Keratinocyte (primary cell): ENCODE results near the gene FBN2. TPM values are rescaled to one million over a fixed set of nuclear protein-coding genes. Genes with fewer than 3 reads are reported as not detected.

ENCODE experiments used
- DNase-seq: peaks from one replicate; pipeline ENCODE4 v3.0.0-alpha.2; 2011; ENCODE audit warnings: low read depth, missing footprints, low spot score
- FAIRE-seq: peaks from 2 replicates; lab custom pipeline; 2011; peaks lifted over from hg19 to GRCh38; lab: Jason Lieb, UNC
- H2AFZ ChIP-seq: 2 replicates; pipeline ENCODE4 v1.6.0; 2012; ENCODE audit warnings: low read length, control low read depth, inconsistent platforms; ENCODE audit not compliant: control insufficient read depth
- H3K27ac ChIP-seq: 2 replicates; pipeline ENCODE4 v1.5.1; 2011; ENCODE audit warnings: low read length; ENCODE audit not compliant: control insufficient read depth, insufficient read depth
- H3K27me3 ChIP-seq: 3 replicates; pipeline ENCODE4 v1.6.0; 2011; ENCODE audit warnings: low read length; ENCODE audit not compliant: control insufficient read depth, insufficient read depth; ENCODE audit errors: extremely low read depth
- H3K36me3 ChIP-seq, 2 experiments: 2 replicates in 1 of 2; 3 replicates in 1 of 2; pipeline ENCODE4 v1.5.1; 2011; ENCODE audit warnings: low read length in 2 of 2, mild to moderate bottlenecking in 1 of 2; ENCODE audit not compliant: control insufficient read depth in 2 of 2, insufficient read depth in 2 of 2; ENCODE audit errors: extremely low read depth in 1 of 2
- H3K4me1 ChIP-seq: 3 replicates; pipeline ENCODE4 v1.5.1; 2011; ENCODE audit warnings: low read length; ENCODE audit not compliant: control insufficient read depth, insufficient read depth; ENCODE audit errors: extremely low read depth
- H3K4me2 ChIP-seq: 3 replicates; pipeline ENCODE4 v1.6.0; 2011; ENCODE audit warnings: low read depth, low read length; ENCODE audit not compliant: control insufficient read depth, insufficient read depth; ENCODE audit errors: extremely low read depth
- H3K4me3 ChIP-seq, 3 experiments: fragments of 200-600 bp in 1 of 3; sonication (generic) in 1 of 3; 2 replicates in 2 of 3; 3 replicates in 1 of 3; pipeline ENCODE4 v1.5.1; 2011 to 2016; ENCODE audit warnings: low read length in 3 of 3, mild to moderate bottlenecking in 3 of 3, control low read depth in 2 of 3, inconsistent platforms in 1 of 3, low read depth in 1 of 3, mixed read lengths in 1 of 3, mixed run types in 1 of 3, moderate library complexity in 1 of 3; ENCODE audit not compliant: control insufficient read depth in 2 of 3, insufficient read depth in 2 of 3; ENCODE audit errors: extremely low read depth in 1 of 3
- H3K79me2 ChIP-seq: 2 replicates; pipeline ENCODE4 v1.6.0; 2012; ENCODE audit warnings: low read length; ENCODE audit not compliant: control insufficient read depth, insufficient read depth
- H3K9ac ChIP-seq: 3 replicates; pipeline ENCODE4 v1.6.0; 2011; ENCODE audit warnings: low read length; ENCODE audit not compliant: control insufficient read depth, insufficient read depth; ENCODE audit errors: extremely low read depth
- H3K9me1 ChIP-seq: 3 replicates; pipeline ENCODE4 v1.6.0; 2011; ENCODE audit warnings: low read length; ENCODE audit not compliant: control insufficient read depth, insufficient read depth; ENCODE audit errors: extremely low read depth
- H3K9me3 ChIP-seq: 2 replicates; pipeline ENCODE4 v1.5.1; 2012; ENCODE audit warnings: low read depth, low read length; ENCODE audit not compliant: control insufficient read depth
- H4K20me1 ChIP-seq: 3 replicates; pipeline ENCODE4 v1.6.0; 2011; ENCODE audit warnings: low read length; ENCODE audit not compliant: control insufficient read depth, insufficient read depth; ENCODE audit errors: extremely low read depth
- EZH2 ChIP-seq: IDR thresholded peaks from one replicate; pipeline ENCODE4 v1.6.1; 2012; ENCODE audit warnings: inconsistent platforms, mild to moderate bottlenecking, low read length, moderate library complexity
- dilution Hi-C: fragments of 300-500 bp; cut with MboI; formaldehyde crosslinking; loops from one replicate; pipeline ENCODE4 v1.7.0; 2020; ENCODE audit warnings: low sequenced_read_pairs; ENCODE audit not compliant: extremely low pct_ligation_motif_present
- polyA plus RNA-seq, 5 experiments: library from polyadenylated mRNA; depleted of rRNA in 3 of 5; stranded (reverse) in 3 of 5; stranded (forward) in 1 of 5; unstranded in 1 of 5; fragments of >200 nt; gene quantifications; 1 replicate in 1 of 5; 2 replicates in 3 of 5; 3 replicates in 1 of 5; pipeline versions ENCODE4 v1.2.1 to v1.2.3, GENCODE V29; 2011 to 2012; ENCODE audit warnings: missing spikeins in 2 of 5, low read depth in 1 of 5, low replicate concordance in 1 of 5
- TF ChIP-seq, protein P1 (sequence below), 3 experiments: IDR thresholded peaks in 1 of 3; conservative IDR thresholded peaks in 1 of 3; optimal IDR thresholded peaks in 1 of 3; 2 replicates in 2 of 3; 3 replicates in 1 of 3; pipeline versions ENCODE3 to v1.5.1; 2011; ENCODE audit warnings: low read length in 3 of 3, mild to moderate bottlenecking in 3 of 3, moderate library complexity in 2 of 3, control low read depth in 1 of 3, inconsistent platforms in 1 of 3; ENCODE audit not compliant: insufficient read depth in 2 of 3; ENCODE audit errors: extremely low read depth in 1 of 3

The FBN2 gene
- polyA plus RNA-seq, 1 donor (not counting 4 experiments of a cell fraction or from before 2014, with no cell fraction given): 30.1 TPM

DNA sequence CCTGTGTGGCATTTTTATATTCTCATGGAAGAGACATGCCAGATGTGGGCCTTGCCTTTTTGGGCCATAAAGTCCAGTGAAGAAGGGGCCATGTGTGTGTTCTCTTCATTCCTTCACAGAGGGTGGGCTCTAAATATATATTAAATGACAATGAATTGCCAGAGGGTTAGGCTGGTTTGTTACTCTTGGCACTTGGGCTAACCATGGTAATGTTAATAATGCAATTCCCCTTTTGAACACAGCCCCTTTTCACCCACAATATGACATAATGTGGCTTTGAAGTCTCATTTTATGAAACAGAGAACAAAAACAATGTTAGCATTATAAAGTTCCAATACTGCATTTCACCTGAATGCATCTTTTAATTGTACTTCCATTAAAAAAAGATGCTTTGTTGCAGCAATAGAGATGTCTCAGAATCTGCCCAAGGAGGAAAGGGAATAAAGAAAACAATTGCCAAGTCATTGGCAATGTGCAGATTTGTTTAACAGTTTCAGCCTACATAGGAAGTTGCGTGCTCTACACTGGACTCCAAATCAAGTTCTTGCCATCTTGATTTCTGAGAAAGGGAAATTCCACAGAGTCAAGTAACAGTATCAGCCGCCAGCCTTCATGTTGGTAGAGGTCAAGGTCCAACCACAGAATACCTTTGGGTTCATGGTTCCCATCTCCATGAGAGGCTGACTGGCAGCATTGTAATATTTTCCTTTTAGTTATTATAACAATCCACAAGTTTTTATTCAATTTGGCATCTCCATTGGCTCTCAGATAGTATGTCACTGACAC, 312.6 kb downstream of the FBN2 start:
- H2AFZ ChIP-seq: no peak overlapping the region
- no peak for DNase-seq
- H3K27ac ChIP-seq: no peak overlapping the region

DNA sequence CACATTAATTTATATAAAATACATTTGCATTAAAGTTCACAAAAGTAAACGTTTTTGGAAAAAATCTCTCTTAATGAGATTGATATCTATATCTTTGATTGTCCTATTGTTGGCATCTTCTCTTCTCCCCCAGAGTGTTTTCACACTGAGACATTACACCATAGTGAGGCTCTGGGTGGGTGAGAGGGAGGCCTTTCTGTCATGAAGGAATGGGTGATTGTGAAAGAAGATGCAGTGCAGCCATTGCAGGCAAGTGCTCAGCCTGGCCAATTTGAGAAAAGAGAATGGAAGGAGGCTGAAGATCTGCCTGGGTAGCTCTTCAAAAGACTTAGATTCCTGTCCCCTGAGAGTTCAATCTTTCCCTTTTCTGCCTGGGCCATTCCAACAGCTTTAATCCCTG, 313.7 kb downstream of the FBN2 start:
- no peak for DNase-seq

More for the DNA sequence above, 312.6 kb downstream of the FBN2 start:
- Histone ChIP-seq H3K9ac (no peak overlapping the region), H4K20me1 (no peaks in the 10 kb centered on the region), H3K9me1 (no peaks in the 10 kb centered on the region), H3K79me2 (no peaks in the 10 kb centered on the region), H3K27me3 (no peaks in the 10 kb centered on the region), H3K4me2 (no peak overlapping the region), H3K4me1 (peaks cover 9% of the 10 kb centered on the region), H3K36me3 (no peaks in the 10 kb centered on the region), H3K9me3 (no peaks in the 10 kb centered on the region), H3K4me3 (no peak overlapping the region)
- dilution Hi-C loops: no loop called here
- FAIRE-seq: no peak
- TF ChIP-seq, protein P1, sequence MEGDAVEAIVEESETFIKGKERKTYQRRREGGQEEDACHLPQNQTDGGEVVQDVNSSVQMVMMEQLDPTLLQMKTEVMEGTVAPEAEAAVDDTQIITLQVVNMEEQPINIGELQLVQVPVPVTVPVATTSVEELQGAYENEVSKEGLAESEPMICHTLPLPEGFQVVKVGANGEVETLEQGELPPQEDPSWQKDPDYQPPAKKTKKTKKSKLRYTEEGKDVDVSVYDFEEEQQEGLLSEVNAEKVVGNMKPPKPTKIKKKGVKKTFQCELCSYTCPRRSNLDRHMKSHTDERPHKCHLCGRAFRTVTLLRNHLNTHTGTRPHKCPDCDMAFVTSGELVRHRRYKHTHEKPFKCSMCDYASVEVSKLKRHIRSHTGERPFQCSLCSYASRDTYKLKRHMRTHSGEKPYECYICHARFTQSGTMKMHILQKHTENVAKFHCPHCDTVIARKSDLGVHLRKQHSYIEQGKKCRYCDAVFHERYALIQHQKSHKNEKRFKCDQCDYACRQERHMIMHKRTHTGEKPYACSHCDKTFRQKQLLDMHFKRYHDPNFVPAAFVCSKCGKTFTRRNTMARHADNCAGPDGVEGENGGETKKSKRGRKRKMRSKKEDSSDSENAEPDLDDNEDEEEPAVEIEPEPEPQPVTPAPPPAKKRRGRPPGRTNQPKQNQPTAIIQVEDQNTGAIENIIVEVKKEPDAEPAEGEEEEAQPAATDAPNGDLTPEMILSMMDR (optimal IDR thresholded peaks at IDR 0.05 in 1 of 3, IDR thresholded peaks at IDR 0.05 in 1 of 3, conservative IDR thresholded peaks at IDR 0.05 in 1 of 3; ENCODE audit: extremely low read depth in 1 of 3, insufficient read depth in 2 of 3, low read length in 3 of 3): no peak

More for the DNA sequence above, 313.7 kb downstream of the FBN2 start:
- H4K20me1 ChIP-seq: no peaks in the 10 kb centered on the region
- TF ChIP-seq, protein P1 (optimal IDR thresholded peaks at IDR 0.05 in 1 of 3, IDR thresholded peaks at IDR 0.05 in 1 of 3, conservative IDR thresholded peaks at IDR 0.05 in 1 of 3; ENCODE audit: extremely low read depth in 1 of 3, insufficient read depth in 2 of 3, low read length in 3 of 3): no peak
- no peak for TF ChIP-seq EZH2
- no peak overlapping the region for H3K4me3 ChIP-seq
- H3K27ac ChIP-seq: no peak overlapping the region
- FAIRE-seq: no peak
- dilution Hi-C loops: no loop called here
- H3K27me3 ChIP-seq: no peaks in the 10 kb centered on the region
- H3K9ac ChIP-seq: no peak overlapping the region
- H3K36me3 ChIP-seq: no peaks in the 10 kb centered on the region
- no peaks in the 10 kb centered on the region for H3K79me2 ChIP-seq
- H3K4me2 ChIP-seq: no peak overlapping the region
- H3K9me1 ChIP-seq: no peaks in the 10 kb centered on the region
- no peak overlapping the region for H2AFZ ChIP-seq
- peaks cover 9% of the 10 kb centered on the region for H3K4me1 ChIP-seq
- H3K9me3 ChIP-seq: no peaks in the 10 kb centered on the region
